H1 (cell line): ENCODE data around the gene LIPI. TPM values are rescaled to one million over a fixed set of nuclear protein-coding genes. Genes with fewer than 3 reads are reported as not detected.

ENCODE experiments used
- CTCF ChIA-PET: fragments of 300-600 bp; sonication (Branson Sonifier 250); formaldehyde crosslinking; loops from one replicate; lab custom pipeline; 2021; ENCODE audit not compliant: partially characterized antibody; lab: Charles Lee
- POLR2A ChIA-PET: fragments of 300-600 bp; sonication (Branson Sonifier 250); formaldehyde crosslinking; loops from one replicate; lab custom pipeline; 2021; ENCODE audit warnings: inconsistent platforms; ENCODE audit not compliant: partially characterized antibody; lab: Charles Lee
- DNase-seq, 2 experiments: peaks; one replicate each; pipeline versions ENCODE4 v3.0.0 to v3.0.0-alpha.2; 2010 to 2022; ENCODE audit warnings: low spot score in 2 of 2, low read depth in 1 of 2, mixed read lengths in 1 of 2
- FAIRE-seq: peaks from 2 replicates; lab custom pipeline; 2011; peaks lifted over from hg19 to GRCh38; lab: Jason Lieb, UNC
- H2AFZ ChIP-seq: 2 replicates; pipeline ENCODE4 v1.8.1; 2012; ENCODE audit warnings: low read length, inconsistent platforms
- H2AK5ac ChIP-seq: 2 replicates; pipeline ENCODE4 v1.6.1; 2013; ENCODE audit warnings: low read depth, low read length
- H2BK120ac ChIP-seq: replicated peaks from 2 replicates; pipeline ENCODE3; 2013; ENCODE audit warnings: low read depth, low read length, inconsistent platforms
- H2BK12ac ChIP-seq: 2 replicates; pipeline ENCODE4 v1.6.1; 2013; ENCODE audit warnings: low read depth, low read length
- H2BK15ac ChIP-seq: 2 replicates; pipeline ENCODE4 v1.6.1; 2013; ENCODE audit warnings: low read length
- H2BK20ac ChIP-seq: 2 replicates; pipeline ENCODE4 v1.6.1; 2013; ENCODE audit warnings: low read length
- H2BK5ac ChIP-seq: 2 replicates; pipeline ENCODE4 v1.6.1; 2013; ENCODE audit warnings: low read depth, low read length
- H3K14ac ChIP-seq: 2 replicates; pipeline ENCODE4 v1.6.1; 2013; ENCODE audit warnings: inconsistent platforms; ENCODE audit not compliant: insufficient read length
- H3K18ac ChIP-seq: 2 replicates; pipeline ENCODE4 v1.6.1; 2013; ENCODE audit warnings: low read length; ENCODE audit errors: extremely low read depth
- H3K23ac ChIP-seq: 2 replicates; pipeline ENCODE4 v1.6.1; 2013; ENCODE audit warnings: inconsistent platforms; ENCODE audit not compliant: insufficient read length
- H3K23me2 ChIP-seq: 2 replicates; pipeline ENCODE4 v1.6.1; 2013; ENCODE audit warnings: low read depth, low read length
- H3K27ac ChIP-seq: 2 replicates; pipeline ENCODE4 v1.6.1; 2011; ENCODE audit warnings: low read depth, low read length, inconsistent platforms
- H3K27me3 ChIP-seq, 4 experiments: replicated peaks in 1 of 4; 1 replicate in 1 of 4; 2 replicates in 3 of 4; pipeline versions ENCODE4 v1.6.1 to v1.8.1; 2011 to 2013; ENCODE audit warnings: low read length in 3 of 4, mild to moderate bottlenecking in 3 of 4, inconsistent platforms in 2 of 4, mixed read lengths in 2 of 4, moderate library complexity in 1 of 4; ENCODE audit not compliant: control insufficient read depth in 3 of 4, insufficient read depth in 3 of 4; ENCODE audit errors: extremely low read depth in 1 of 4
- H3K36me3 ChIP-seq, 4 experiments: 2 replicates each; pipeline versions ENCODE4 v1.6.1 to v1.8.1; 2011 to 2013; ENCODE audit warnings: mild to moderate bottlenecking in 4 of 4, low read length in 3 of 4, moderate library complexity in 2 of 4, control low read depth in 1 of 4, inconsistent platforms in 1 of 4; ENCODE audit not compliant: insufficient read depth in 4 of 4, control insufficient read depth in 2 of 4
- H3K4ac ChIP-seq: replicated peaks from 2 replicates; pipeline ENCODE3; 2013; ENCODE audit warnings: low read length, low read depth, mixed read lengths, inconsistent platforms; ENCODE audit not compliant: insufficient read length
- H3K4me1 ChIP-seq, 4 experiments: replicated peaks in 1 of 4; 1 replicate in 1 of 4; 2 replicates in 3 of 4; pipeline versions ENCODE4 v1.6.1 to v1.8.1; 2011 to 2013; ENCODE audit warnings: low read length in 3 of 4, inconsistent platforms in 2 of 4, mixed read lengths in 1 of 4; ENCODE audit not compliant: insufficient read depth in 4 of 4, control insufficient read depth in 3 of 4
- H3K4me2 ChIP-seq, 2 experiments: 2 replicates each; pipeline versions ENCODE4 v1.6.1 to v1.8.1; 2011 to 2013; ENCODE audit warnings: low read depth in 2 of 2, low read length in 2 of 2, control low read depth in 1 of 2, inconsistent platforms in 1 of 2, mild to moderate bottlenecking in 1 of 2; ENCODE audit not compliant: insufficient read depth in 1 of 2
- H3K4me3 ChIP-seq, 4 experiments: fragments of 200-600, 300-600 bp in 1 of 4; sonication (generic), shearing (Covaris generic), sonication (Bioruptor Twin) in 1 of 4; 2 replicates each; pipeline versions ENCODE4 v1.5.1 to v1.8.1; 2011 to 2016; ENCODE audit warnings: low read length in 4 of 4, low read depth in 3 of 4, control low read depth in 2 of 4, inconsistent platforms in 2 of 4, mild to moderate bottlenecking in 2 of 4, mixed read lengths in 1 of 4, moderate library complexity in 1 of 4; ENCODE audit not compliant: insufficient read depth in 2 of 4; ENCODE audit errors: extremely low read depth in 1 of 4
- H3K56ac ChIP-seq: replicated peaks from 2 replicates; pipeline ENCODE3; 2013; ENCODE audit warnings: low read depth, mild to moderate bottlenecking, mixed read lengths, low read length, inconsistent platforms; ENCODE audit not compliant: insufficient read length
- H3K79me1 ChIP-seq: 2 replicates; pipeline ENCODE4 v1.6.1; 2013; ENCODE audit warnings: low read depth, low read length, control low read depth
- H3K79me2 ChIP-seq, 2 experiments: 2 replicates each; pipeline versions ENCODE4 v1.6.1 to v1.8.1; 2012 to 2013; ENCODE audit warnings: low read length in 2 of 2, mild to moderate bottlenecking in 2 of 2, inconsistent platforms in 1 of 2; ENCODE audit not compliant: insufficient read depth in 2 of 2, control insufficient read depth in 1 of 2
- H3K9ac ChIP-seq, 4 experiments: replicated peaks in 1 of 4; 1 replicate in 1 of 4; 2 replicates in 3 of 4; pipeline versions ENCODE4 v1.6.1 to v1.8.1; 2011 to 2013; ENCODE audit warnings: low read depth in 3 of 4, low read length in 3 of 4, control low read depth in 2 of 4, mild to moderate bottlenecking in 2 of 4, moderate library complexity in 2 of 4, inconsistent platforms in 1 of 4; ENCODE audit errors: extremely low read depth in 1 of 4
- H3K9me3 ChIP-seq, 2 experiments: 2 replicates each; pipeline versions ENCODE4 v1.6.1 to v1.8.1; 2012 to 2013; ENCODE audit warnings: mild to moderate bottlenecking in 2 of 2, moderate library complexity in 2 of 2, control low read depth in 1 of 2, inconsistent platforms in 1 of 2, low read depth in 1 of 2, low read length in 1 of 2, mixed read lengths in 1 of 2; ENCODE audit not compliant: insufficient read depth in 2 of 2
- H4K20me1 ChIP-seq, 2 experiments: replicated peaks in 1 of 2; 2 replicates each; pipeline versions ENCODE3 to v1.8.1; 2011 to 2013; ENCODE audit warnings: inconsistent platforms in 2 of 2, low read length in 2 of 2, mild to moderate bottlenecking in 1 of 2; ENCODE audit not compliant: insufficient read depth in 2 of 2, control insufficient read depth in 1 of 2
- H4K5ac ChIP-seq: 2 replicates; pipeline ENCODE4 v1.6.1; 2013; ENCODE audit warnings: low read length, low read depth, mixed read lengths, inconsistent platforms; ENCODE audit not compliant: insufficient read length
- H4K8ac ChIP-seq: 2 replicates; pipeline ENCODE4 v1.8.0; 2013; ENCODE audit warnings: mild to moderate bottlenecking, moderate library complexity, low read length, inconsistent platforms; ENCODE audit not compliant: insufficient read depth; ENCODE audit errors: extremely low read depth
- H4K91ac ChIP-seq: replicated peaks from 2 replicates; pipeline ENCODE3; 2013; ENCODE audit warnings: low read length, mixed read lengths, inconsistent platforms; ENCODE audit not compliant: insufficient read length
- CEBPB ChIP-seq: IDR thresholded peaks from 2 replicates; pipeline ENCODE4 v1.6.1; 2012; ENCODE audit warnings: low read depth, low read length
- CHD1 ChIP-seq: IDR thresholded peaks from 2 replicates; pipeline ENCODE4 v1.6.1; 2012; ENCODE audit warnings: low read depth, low read length, improper control_type of control experiment
- POU5F1 ChIP-seq: IDR thresholded peaks from 2 replicates; pipeline ENCODE4 v1.6.1; 2011; ENCODE audit warnings: low read depth, mild to moderate bottlenecking, low read length, moderate library complexity
- RNF2 ChIP-seq: fragments of 200-900, 300-1000 bp; sonication (generic); IDR thresholded peaks from 2 replicates; pipeline ENCODE4 v1.7.1; 2016; ENCODE audit warnings: borderline replicate concordance, low read depth, mild to moderate bottlenecking, antibody characterized with exemption, low read length; ENCODE audit not compliant: poor library complexity, severe bottlenecking; ENCODE audit errors: missing control alignments
- SIN3A ChIP-seq, 2 experiments: IDR thresholded peaks in 1 of 2; conservative IDR thresholded peaks in 1 of 2; 2 replicates each; pipeline ENCODE4 v1.6.1; 2011 to 2012; ENCODE audit warnings: low read length in 2 of 2, improper control_type of control experiment in 1 of 2, low read depth in 1 of 2, mild to moderate bottlenecking in 1 of 2
- TAF7 ChIP-seq: optimal IDR thresholded peaks from 2 replicates; pipeline ENCODE3; 2011; ENCODE audit warnings: low read depth, mild to moderate bottlenecking, inconsistent platforms, low read length, moderate library complexity, borderline replicate concordance
- polyA plus RNA-seq, 7 experiments: library from polyadenylated mRNA; depleted of rRNA in 3 of 7; stranded (reverse) in 5 of 7; unstranded in 2 of 7; fragments of >200 nt in 5 of 7; fragments of 200-250 nt in 2 of 7; gene quantifications; 1 replicate in 5 of 7; 2 replicates in 1 of 7; 4 replicates in 1 of 7; pipeline versions ENCODE4 v1.2.1 to v1.2.3, GENCODE V29; 2011 to 2013; ENCODE audit warnings: missing spikeins in 2 of 7, mixed read lengths in 2 of 7
- total RNA-seq: library from RNA; stranded (reverse); fragmentation: NEBNext Ultra II Directional; extraction: Animal tissue kit (Norgen Biotek cat#: 25700); gene quantifications from 2 replicates; pipeline ENCODE4 v1.2.1, GENCODE V29; 2021

The LIPI gene
- total and polyA plus RNA-seq, 2 of the 8 experiments (the other 6 are each of a cell fraction or from before 2014, with no cell fraction given), result not detected

DNA sequence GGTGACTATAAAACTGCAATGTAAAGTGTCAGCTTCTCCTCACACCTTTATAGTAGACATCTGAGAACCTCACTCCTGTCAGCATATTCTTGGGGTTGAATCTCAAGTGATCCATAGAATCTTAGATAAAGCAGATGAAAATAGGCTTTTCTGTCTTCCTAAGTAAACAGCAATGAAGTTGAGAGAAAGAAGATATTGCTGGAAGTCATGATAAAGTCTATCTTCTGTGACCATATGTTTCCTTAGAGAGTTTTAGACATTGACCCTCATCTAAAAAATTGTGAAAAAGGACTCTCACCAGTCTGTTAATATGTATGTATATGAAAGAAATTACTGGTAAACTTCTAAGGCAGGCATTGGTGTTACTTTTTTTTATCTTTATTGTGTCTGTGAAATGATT is 66.8 kb downstream of the LIPI start:
- ChIA-PET POLR2A (no interaction called here), CTCF (no interaction called here)
- TF ChIP-seq CEBPB (no peak), SIN3A (conservative IDR thresholded peaks at IDR 0.05 in 1 of 2, IDR thresholded peaks at IDR 0.05 in 1 of 2; ENCODE audit: low read depth in 1 of 2, low read length in 2 of 2) (no peak), CHD1 (no peak), TAF7 (no peak), POU5F1 (no peak), RNF2 (no peak)
- H3K56ac ChIP-seq, result no peak overlapping the region
- H2BK20ac ChIP-seq, result no peak overlapping the region
- no peak overlapping the region for H3K9ac ChIP-seq
- H2AFZ ChIP-seq, result no peak overlapping the region
- no peak overlapping the region for H3K4me3 ChIP-seq
- H2BK120ac ChIP-seq, result no peak overlapping the region
- no peak overlapping the region for H4K5ac ChIP-seq
- no peak overlapping the region for H3K14ac ChIP-seq
- H4K91ac ChIP-seq, result no peak overlapping the region
- H2AK5ac ChIP-seq, result no peak overlapping the region
- H3K23me2 ChIP-seq, result no peaks in the 10 kb centered on the region
- H2BK5ac ChIP-seq, result no peak overlapping the region
- no peak overlapping the region for H3K18ac ChIP-seq
- no peaks in the 10 kb centered on the region for H3K79me2 ChIP-seq
- no peak overlapping the region for H2BK12ac ChIP-seq
- FAIRE-seq (no peak), DNase-seq (no peak)
- no peak overlapping the region for H4K8ac ChIP-seq
- H3K79me1 ChIP-seq, result no peaks in the 10 kb centered on the region
- no peaks in the 10 kb centered on the region for H3K36me3 ChIP-seq
- no peaks in the 10 kb centered on the region for H3K27me3 ChIP-seq
- H2BK15ac ChIP-seq, result no peak overlapping the region
- H3K27ac ChIP-seq, result no peak overlapping the region
- peaks cover 3 to 5% of the 10 kb centered on the region in 2 experiments; a peak in 2 of 4 replicates for H3K9me3 ChIP-seq
- H4K20me1 ChIP-seq, result no peaks in the 10 kb centered on the region
- H3K4ac ChIP-seq, result no peak overlapping the region
- no peaks in the 10 kb centered on the region for H3K4me1 ChIP-seq
- H3K23ac ChIP-seq, result no peak overlapping the region
- no peak overlapping the region for H3K4me2 ChIP-seq
